Measurements from ENCODE around the gene ELK3. TPM values are rescaled to one million over a fixed set of nuclear protein-coding genes. Genes with fewer than 3 reads are reported as not detected.

Gene ELK3
- total RNA-seq, 2 donors from 2014 or later, result 17.1 to 18.1 TPM

DNA sequence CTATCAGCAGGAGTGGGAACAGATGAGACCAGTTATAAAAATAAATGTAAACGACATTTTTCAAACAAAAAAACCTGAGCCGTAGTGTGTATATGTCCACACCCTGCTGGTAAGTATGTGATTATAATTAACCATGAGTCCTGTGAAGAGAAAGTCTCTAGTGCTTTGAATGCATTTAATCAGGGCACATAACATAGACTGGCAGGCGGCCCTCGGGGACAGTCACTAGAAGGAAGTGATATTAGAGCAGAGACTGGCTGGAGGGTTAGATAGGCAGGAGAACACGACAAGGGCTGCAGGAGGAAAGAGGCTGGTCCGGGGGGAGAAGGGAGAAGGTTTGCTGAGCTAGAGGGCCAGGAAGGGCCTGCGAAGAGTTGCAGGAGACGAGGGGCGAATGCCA lies 23.8 kb upstream of the ELK3 start:
- Histone ChIP-seq H3K36me3 (ENCODE audit: control insufficient read depth, insufficient read depth, low read length) (no peaks in the 10 kb centered on the region), H3K4me3 (ENCODE audit: low read length) (no peak overlapping the region), H3K4me1 (ENCODE audit: control insufficient read depth, insufficient read depth, low read length) (no peaks in the 10 kb centered on the region), H3K27me3 (ENCODE audit: control insufficient read depth, insufficient read depth, low read length, poor library complexity, severe bottlenecking) (no peaks in the 10 kb centered on the region), H3K27ac (ENCODE audit: low read depth, low read length) (no peak overlapping the region), H3K9ac (ENCODE audit: extremely low read depth, low read length, poor library complexity, severe bottlenecking) (no peak overlapping the region), H3K9me3 (ENCODE audit: control insufficient read depth, low read length) (no peaks in the 10 kb centered on the region)
- Mint-ChIP-seq H3K27ac (no peak overlapping the region), H3K4me1 (peaks cover 3% of the 10 kb centered on the region), H3K27me3 (ENCODE audit: insufficient read depth) (peaks cover 2% of the 10 kb centered on the region), H3K36me3 (ENCODE audit: low read depth) (no peaks in the 10 kb centered on the region), H3K9me3 (no peaks in the 10 kb centered on the region), H3K4me3 (no peak overlapping the region)
- 91% methylated on average over 7 to 9 of the region's 9 CpGs for WGBS, 2 experiments (ENCODE audit: insufficient coverage in 1 of 2, insufficient read length in 1 of 2)
- no peak for DNase-seq
- TF ChIP-seq, protein P1, sequence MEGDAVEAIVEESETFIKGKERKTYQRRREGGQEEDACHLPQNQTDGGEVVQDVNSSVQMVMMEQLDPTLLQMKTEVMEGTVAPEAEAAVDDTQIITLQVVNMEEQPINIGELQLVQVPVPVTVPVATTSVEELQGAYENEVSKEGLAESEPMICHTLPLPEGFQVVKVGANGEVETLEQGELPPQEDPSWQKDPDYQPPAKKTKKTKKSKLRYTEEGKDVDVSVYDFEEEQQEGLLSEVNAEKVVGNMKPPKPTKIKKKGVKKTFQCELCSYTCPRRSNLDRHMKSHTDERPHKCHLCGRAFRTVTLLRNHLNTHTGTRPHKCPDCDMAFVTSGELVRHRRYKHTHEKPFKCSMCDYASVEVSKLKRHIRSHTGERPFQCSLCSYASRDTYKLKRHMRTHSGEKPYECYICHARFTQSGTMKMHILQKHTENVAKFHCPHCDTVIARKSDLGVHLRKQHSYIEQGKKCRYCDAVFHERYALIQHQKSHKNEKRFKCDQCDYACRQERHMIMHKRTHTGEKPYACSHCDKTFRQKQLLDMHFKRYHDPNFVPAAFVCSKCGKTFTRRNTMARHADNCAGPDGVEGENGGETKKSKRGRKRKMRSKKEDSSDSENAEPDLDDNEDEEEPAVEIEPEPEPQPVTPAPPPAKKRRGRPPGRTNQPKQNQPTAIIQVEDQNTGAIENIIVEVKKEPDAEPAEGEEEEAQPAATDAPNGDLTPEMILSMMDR (conservative IDR thresholded peaks at IDR 0.05), result no peak

DNA sequence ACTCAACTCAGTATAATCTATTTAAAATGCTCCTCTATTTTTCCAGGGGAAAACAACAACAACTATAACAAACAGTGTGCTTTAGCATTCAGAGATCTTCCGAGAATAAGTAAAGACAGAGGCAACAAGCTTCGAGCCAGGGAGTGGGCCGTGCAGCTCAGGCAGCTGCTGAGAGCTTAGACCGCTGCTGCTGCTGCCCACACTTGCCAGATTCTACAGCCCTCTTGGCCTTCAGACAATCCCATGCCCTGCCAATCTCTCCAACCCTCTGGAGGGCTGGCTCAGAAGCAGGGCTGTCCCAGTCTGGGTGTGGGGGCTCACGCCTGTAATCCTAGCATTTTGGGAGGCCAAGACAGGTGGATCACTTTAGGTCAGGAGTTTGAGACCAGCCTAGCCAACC lies 23.4 kb upstream of the ELK3 start:
- WGBS, 2 experiments (ENCODE audit: insufficient coverage in 1 of 2, insufficient read length in 1 of 2), result 86 to 99% methylated on average over 5 of the region's 5 CpGs
- Histone ChIP-seq H3K9me3 (ENCODE audit: control insufficient read depth, low read length) (no peaks in the 10 kb centered on the region), H3K27ac (ENCODE audit: low read depth, low read length) (no peak overlapping the region), H3K4me3 (ENCODE audit: low read length) (no peak overlapping the region), H3K36me3 (ENCODE audit: control insufficient read depth, insufficient read depth, low read length) (no peaks in the 10 kb centered on the region), H3K4me1 (ENCODE audit: control insufficient read depth, insufficient read depth, low read length) (no peaks in the 10 kb centered on the region), H3K27me3 (ENCODE audit: control insufficient read depth, insufficient read depth, low read length, poor library complexity, severe bottlenecking) (no peaks in the 10 kb centered on the region), H3K9ac (ENCODE audit: extremely low read depth, low read length, poor library complexity, severe bottlenecking) (no peak overlapping the region)
- no peak overlapping the region for H3K4me3 Mint-ChIP-seq
- peaks cover 2% of the 10 kb centered on the region for H3K9me3 Mint-ChIP-seq
- H3K27me3 Mint-ChIP-seq (ENCODE audit: insufficient read depth), result peaks cover 2% of the 10 kb centered on the region
- DNase-seq, result no peak
- H3K36me3 Mint-ChIP-seq (ENCODE audit: low read depth), result no peaks in the 10 kb centered on the region
- TF ChIP-seq, protein P1 (conservative IDR thresholded peaks at IDR 0.05), result no peak
- H3K4me1 Mint-ChIP-seq, result no peaks in the 10 kb centered on the region
- no peak overlapping the region for H3K27ac Mint-ChIP-seq

DNA sequence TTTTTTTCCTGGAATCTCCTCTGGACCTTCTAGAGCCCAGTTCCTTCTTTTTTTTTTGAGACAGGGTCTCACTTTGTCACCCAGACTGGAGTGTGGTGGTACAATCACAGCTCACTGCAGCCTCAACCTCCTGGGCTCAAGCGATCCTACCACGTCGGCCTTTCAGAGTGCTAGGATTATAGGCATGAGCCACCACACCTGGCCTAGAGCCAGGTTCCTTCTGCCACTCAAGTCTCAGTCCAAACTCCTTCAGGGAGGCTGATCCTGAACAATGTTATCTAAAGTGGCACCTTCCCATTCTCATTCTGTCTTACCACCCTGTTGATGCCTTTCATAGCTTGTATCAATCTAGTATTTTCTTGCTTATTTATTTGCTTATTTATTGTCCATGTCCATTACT lies 22.3 kb upstream of the ELK3 start:
- peaks cover 2% of the 10 kb centered on the region for H3K27me3 Mint-ChIP-seq (ENCODE audit: insufficient read depth)
- no peak overlapping the region for H3K27ac Mint-ChIP-seq
- no peaks in the 10 kb centered on the region for H3K36me3 ChIP-seq (ENCODE audit: control insufficient read depth, insufficient read depth, low read length)
- no peaks in the 10 kb centered on the region for H3K4me1 ChIP-seq (ENCODE audit: control insufficient read depth, insufficient read depth, low read length)
- H3K4me3 ChIP-seq (ENCODE audit: low read length), result no peak overlapping the region
- WGBS, 2 experiments (ENCODE audit: insufficient coverage in 1 of 2, insufficient read length in 1 of 2), result 87 to 94% methylated on average over 3 of the region's 3 CpGs
- no peak overlapping the region for H3K27ac ChIP-seq (ENCODE audit: low read depth, low read length)
- H3K27me3 ChIP-seq (ENCODE audit: control insufficient read depth, insufficient read depth, low read length, poor library complexity, severe bottlenecking), result no peaks in the 10 kb centered on the region
- no peak overlapping the region for H3K4me3 Mint-ChIP-seq
- peaks cover 13% of the 10 kb centered on the region for H3K9me3 Mint-ChIP-seq
- DNase-seq, result no peak
- TF ChIP-seq, protein P1 (conservative IDR thresholded peaks at IDR 0.05), result no peak
- no peak overlapping the region for H3K9ac ChIP-seq (ENCODE audit: extremely low read depth, low read length, poor library complexity, severe bottlenecking)
- no peaks in the 10 kb centered on the region for H3K9me3 ChIP-seq (ENCODE audit: control insufficient read depth, low read length)
- no peaks in the 10 kb centered on the region for H3K36me3 Mint-ChIP-seq (ENCODE audit: low read depth)
- no peaks in the 10 kb centered on the region for H3K4me1 Mint-ChIP-seq

All from endodermal cell (in vitro differentiated cells).